GM12878 (cell line): ENCODE results near the gene PCBP1. TPM values are rescaled to one million over a fixed set of nuclear protein-coding genes. Genes with fewer than 3 reads are reported as not detected.
A peak's percentile ranks its signal among the peaks of the same experiment; 100 is the strongest.

Experiments
- ATF7 ChIP-seq: fragments of 450-650 bp; IDR thresholded peaks from 2 replicates; pipeline ENCODE4 v1.6.1; 2016; ENCODE audit warnings: low read depth, mild to moderate bottlenecking
- CREM ChIP-seq: IDR thresholded peaks from 2 replicates; pipeline ENCODE4 v1.6.1; 2014; ENCODE audit warnings: antibody characterized with exemption, low read depth
- ESRRA ChIP-seq: IDR thresholded peaks from 2 replicates; pipeline ENCODE4 v1.6.1; 2012; ENCODE audit warnings: mild to moderate bottlenecking, low read length, improper control_type of control experiment
- ETV6 ChIP-seq, 2 experiments: fragments of 450-650 bp in 1 of 2; IDR thresholded peaks in 1 of 2; conservative IDR thresholded peaks in 1 of 2; 2 replicates each; pipeline ENCODE4 v1.6.1; 2014; ENCODE audit warnings: antibody characterized with exemption in 1 of 2, borderline replicate concordance in 1 of 2, low read depth in 1 of 2, mild to moderate bottlenecking in 1 of 2, moderate library complexity in 1 of 2
- HDAC6 ChIP-seq: fragments of 200-600 bp; sonication (generic); IDR thresholded peaks from one replicate; pipeline ENCODE4 v1.8.0; 2017; ENCODE audit warnings: antibody characterized with exemption; ENCODE audit not compliant: unreplicated experiment
- IKZF2 ChIP-seq, 2 experiments: fragments of 450-650 bp; IDR thresholded peaks; 2 replicates each; pipeline ENCODE4 v1.6.1; 2017; ENCODE audit warnings: mild to moderate bottlenecking in 2 of 2, moderate library complexity in 2 of 2
- IRF3 ChIP-seq: fragments of 450-650 bp; IDR thresholded peaks from 2 replicates; pipeline ENCODE4 v1.6.1; 2014; ENCODE audit warnings: mild to moderate bottlenecking
- MYC ChIP-seq: IDR thresholded peaks from 2 replicates; pipeline ENCODE4 v1.6.1; 2011; ENCODE audit warnings: mild to moderate bottlenecking, low read length, moderate library complexity, inconsistent platforms; ENCODE audit not compliant: insufficient read depth, insufficient replicate concordance, insufficient read length, severe bottlenecking
- NFYA ChIP-seq: IDR thresholded peaks from 2 replicates; pipeline ENCODE4 v1.6.1; 2011; ENCODE audit warnings: low read depth, mild to moderate bottlenecking, low read length, improper control_type of control experiment, borderline replicate concordance
- NR2F1 ChIP-seq: fragments of 450-650 bp; conservative IDR thresholded peaks from 2 replicates; pipeline ENCODE4 v1.6.1; 2017; ENCODE audit warnings: mild to moderate bottlenecking
- POLR2AphosphoS5 ChIP-seq: IDR thresholded peaks from 2 replicates; pipeline ENCODE4 v1.6.1; 2011; ENCODE audit warnings: mild to moderate bottlenecking, low read length, inconsistent platforms
- PRDM15 ChIP-seq: fragments of 450-650 bp; formaldehyde crosslinking; IDR thresholded peaks from 2 replicates; pipeline ENCODE4 v1.4.0; 2020; ENCODE audit warnings: mild to moderate bottlenecking, moderate library complexity
- SREBF1 ChIP-seq: IDR thresholded peaks from 2 replicates; pipeline ENCODE4 v1.6.1; 2012; ENCODE audit warnings: mild to moderate bottlenecking, low read length
- SUPT20H ChIP-seq: IDR thresholded peaks from 2 replicates; pipeline ENCODE4 v1.6.1; 2011; ENCODE audit warnings: low read depth, mild to moderate bottlenecking, low read length, moderate library complexity, borderline replicate concordance; ENCODE audit not compliant: control insufficient read depth
- WRNIP1 ChIP-seq: IDR thresholded peaks from 2 replicates; pipeline ENCODE4 v1.6.1; 2011; ENCODE audit warnings: low read depth, low read length, improper control_type of control experiment, borderline replicate concordance
- polyA plus RNA-seq, 11 experiments: library from polyadenylated mRNA; depleted of rRNA in 4 of 11; unstranded in 6 of 11; stranded (reverse) in 5 of 11; fragments of >200 nt; fragmentation: Nextera tagmentation in 4 of 11; fragmentation: Illumina TruSeq in 1 of 11; extraction: Ambion mirVana in 4 of 11; extraction: Trizol in 1 of 11; gene quantifications; 1 replicate in 1 of 11; 2 replicates in 10 of 11; pipeline versions ENCODE4 v1.2.1 to v1.2.3, GENCODE V29; 2011 to 2016; ENCODE audit warnings: inconsistent platforms in 2 of 11, missing spikeins in 2 of 11, low read depth in 1 of 11
- total RNA-seq, 4 experiments: library from RNA; depleted of rRNA in 3 of 4; stranded (reverse); fragments of >200 nt in 3 of 4; fragmentation: Illumina TruSeq in 1 of 4; extraction: Trizol in 1 of 4; gene quantifications; 2 replicates each; pipeline versions ENCODE4 v1.2.1 to v1.2.3, GENCODE V29; 2013 to 2021
- TF ChIP-seq, protein P1 (sequence below): fragments of 450-650 bp; IDR thresholded peaks from 2 replicates; pipeline ENCODE4 v1.6.1; 2017; ENCODE audit warnings: low read depth, mild to moderate bottlenecking, moderate library complexity
- TF ChIP-seq, protein P2 (sequence below): IDR thresholded peaks from 2 replicates; pipeline ENCODE4 v1.6.1; 2012; ENCODE audit warnings: low read depth, low read length, improper control_type of control experiment
- TF ChIP-seq, protein P3 (sequence below): IDR thresholded peaks from 2 replicates; pipeline ENCODE4 v1.6.1; 2011; ENCODE audit warnings: low read depth, mild to moderate bottlenecking, low read length, moderate library complexity, borderline replicate concordance; ENCODE audit errors: extremely low read depth
- TF ChIP-seq, protein P4 (sequence below): fragments of 450-650 bp; IDR thresholded peaks from 2 replicates; pipeline ENCODE4 v1.6.1; 2018; ENCODE audit warnings: borderline replicate concordance, mild to moderate bottlenecking; ENCODE audit not compliant: partially characterized antibody

PCBP1 gene
- total and polyA plus RNA-seq, 10 of the 15 experiments (the other 5 are each of a cell fraction or from before 2014, with no cell fraction given): 24.4 to 494 (median 130) TPM

DNA sequence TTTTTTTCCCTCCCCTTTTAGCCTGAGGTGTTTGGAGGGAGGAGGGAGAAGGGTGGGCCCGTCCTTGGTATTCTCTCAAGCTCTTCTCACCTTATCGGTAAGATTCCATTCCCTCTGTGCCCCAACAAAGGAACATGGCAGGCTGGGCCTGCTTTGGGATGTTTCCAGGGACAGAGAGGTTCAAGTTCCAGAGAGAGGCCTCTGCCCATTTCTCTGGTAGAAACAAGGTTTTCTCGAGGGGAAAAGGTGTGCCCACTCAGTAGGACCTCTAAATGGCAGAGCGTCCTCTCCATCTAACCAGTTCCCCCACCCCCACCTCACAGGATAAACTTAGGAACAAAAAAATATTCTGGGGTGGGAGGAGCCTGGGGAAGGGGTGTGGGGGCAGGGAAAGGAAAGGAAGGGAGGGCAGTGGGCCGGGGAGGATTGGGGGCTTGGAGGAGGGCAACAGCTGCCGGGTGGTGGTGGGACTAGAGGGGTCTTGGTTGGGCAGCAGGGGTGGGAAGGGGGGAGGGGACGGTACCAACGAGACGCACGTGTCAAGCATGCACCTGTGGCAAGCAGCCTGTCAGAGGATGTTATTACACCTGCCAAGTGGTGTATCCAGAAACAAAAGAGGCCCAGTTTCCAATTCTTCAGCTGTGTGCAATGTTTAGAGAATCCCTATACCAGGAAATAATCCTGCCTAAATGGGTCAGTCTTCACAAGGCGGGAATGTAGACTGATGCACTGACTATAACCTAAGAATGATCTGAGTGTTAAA lies 2.1 kb downstream of the PCBP1 start (continued):
- TF ChIP-seq, protein P1, sequence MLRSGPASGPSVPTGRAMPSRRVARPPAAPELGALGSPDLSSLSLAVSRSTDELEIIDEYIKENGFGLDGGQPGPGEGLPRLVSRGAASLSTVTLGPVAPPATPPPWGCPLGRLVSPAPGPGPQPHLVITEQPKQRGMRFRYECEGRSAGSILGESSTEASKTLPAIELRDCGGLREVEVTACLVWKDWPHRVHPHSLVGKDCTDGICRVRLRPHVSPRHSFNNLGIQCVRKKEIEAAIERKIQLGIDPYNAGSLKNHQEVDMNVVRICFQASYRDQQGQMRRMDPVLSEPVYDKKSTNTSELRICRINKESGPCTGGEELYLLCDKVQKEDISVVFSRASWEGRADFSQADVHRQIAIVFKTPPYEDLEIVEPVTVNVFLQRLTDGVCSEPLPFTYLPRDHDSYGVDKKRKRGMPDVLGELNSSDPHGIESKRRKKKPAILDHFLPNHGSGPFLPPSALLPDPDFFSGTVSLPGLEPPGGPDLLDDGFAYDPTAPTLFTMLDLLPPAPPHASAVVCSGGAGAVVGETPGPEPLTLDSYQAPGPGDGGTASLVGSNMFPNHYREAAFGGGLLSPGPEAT: no peak
- TF ChIP-seq, protein P2, sequence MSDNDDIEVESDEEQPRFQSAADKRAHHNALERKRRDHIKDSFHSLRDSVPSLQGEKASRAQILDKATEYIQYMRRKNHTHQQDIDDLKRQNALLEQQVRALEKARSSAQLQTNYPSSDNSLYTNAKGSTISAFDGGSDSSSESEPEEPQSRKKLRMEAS: no peak; the same call in 1 of the 2 replicates
- TF ChIP-seq SREBF1: no peak
- TF ChIP-seq ETV6 (conservative IDR thresholded peaks at IDR 0.05 in 1 of 2, IDR thresholded peaks at IDR 0.05 in 1 of 2; ENCODE audit: borderline replicate concordance in 1 of 2, low read depth in 1 of 2): no peak
- no peak for TF ChIP-seq ESRRA
- TF ChIP-seq, protein P3, sequence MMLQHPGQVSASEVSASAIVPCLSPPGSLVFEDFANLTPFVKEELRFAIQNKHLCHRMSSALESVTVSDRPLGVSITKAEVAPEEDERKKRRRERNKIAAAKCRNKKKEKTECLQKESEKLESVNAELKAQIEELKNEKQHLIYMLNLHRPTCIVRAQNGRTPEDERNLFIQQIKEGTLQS: no peak
- no peak for TF ChIP-seq SUPT20H
- TF ChIP-seq HDAC6: no peak
- no peak for TF ChIP-seq PRDM15 (CRISPR knock-in tag)
- TF ChIP-seq NR2F1: no peak
- no peak for TF ChIP-seq NFYA
- no peak for TF ChIP-seq MYC
- no peak for TF ChIP-seq ATF7
- no peak for TF ChIP-seq CREM
- no peak for TF ChIP-seq IRF3
- 0 out of 2 replicates have a peak, but pooled peaks have one; percentile 59 for TF ChIP-seq WRNIP1
- TF ChIP-seq, protein P4, sequence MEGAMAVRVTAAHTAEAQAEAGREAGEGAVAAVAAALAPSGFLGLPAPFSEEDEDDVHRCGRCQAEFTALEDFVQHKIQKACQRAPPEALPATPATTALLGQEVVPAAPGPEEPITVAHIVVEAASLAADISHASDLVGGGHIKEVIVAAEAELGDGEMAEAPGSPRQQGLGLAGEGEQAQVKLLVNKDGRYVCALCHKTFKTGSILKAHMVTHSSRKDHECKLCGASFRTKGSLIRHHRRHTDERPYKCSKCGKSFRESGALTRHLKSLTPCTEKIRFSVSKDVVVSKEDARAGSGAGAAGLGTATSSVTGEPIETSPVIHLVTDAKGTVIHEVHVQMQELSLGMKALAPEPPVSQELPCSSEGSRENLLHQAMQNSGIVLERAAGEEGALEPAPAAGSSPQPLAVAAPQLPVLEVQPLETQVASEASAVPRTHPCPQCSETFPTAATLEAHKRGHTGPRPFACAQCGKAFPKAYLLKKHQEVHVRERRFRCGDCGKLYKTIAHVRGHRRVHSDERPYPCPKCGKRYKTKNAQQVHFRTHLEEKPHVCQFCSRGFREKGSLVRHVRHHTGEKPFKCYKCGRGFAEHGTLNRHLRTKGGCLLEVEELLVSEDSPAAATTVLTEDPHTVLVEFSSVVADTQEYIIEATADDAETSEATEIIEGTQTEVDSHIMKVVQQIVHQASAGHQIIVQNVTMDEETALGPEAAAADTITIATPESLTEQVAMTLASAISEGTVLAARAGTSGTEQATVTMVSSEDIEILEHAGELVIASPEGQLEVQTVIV: no peak
- 0 out of 4 replicates have a peak, but pooled peaks of 1 of the 2 experiments have one; percentile 17 for TF ChIP-seq IKZF2 (IDR thresholded peaks at IDR 0.05)
- peak; percentile 83 for TF ChIP-seq POLR2AphosphoS5
